ENCODE measurements around the gene DDA1. TPM values are rescaled to one million over a fixed set of nuclear protein-coding genes. Genes with fewer than 3 reads are reported as not detected.

DDA1 gene
- total and polyA plus RNA-seq, 2 of the 13 experiments (the other 11 are each of a cell fraction or from before 2014, with no cell fraction given): 24.5 to 26.0 TPM

DNA sequence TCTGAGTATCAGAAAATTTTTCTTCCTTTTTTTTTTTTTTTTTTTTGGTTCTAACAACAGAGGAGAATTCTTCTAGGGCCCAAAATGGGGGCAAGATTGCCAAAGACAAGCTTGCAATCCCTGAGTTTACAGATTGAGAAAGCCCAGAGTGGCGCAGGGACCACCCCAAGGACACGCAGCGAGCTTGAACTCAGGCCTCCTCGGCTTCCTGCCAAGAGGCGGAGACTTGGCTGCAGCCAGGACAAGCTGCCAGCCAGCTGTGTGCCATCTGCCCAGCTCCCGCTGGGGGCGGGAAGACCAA lies 4.2 kb upstream of the DDA1 start (continued):
- TF ChIP-seq ZNF232 (CRISPR knock-in tag; IDR thresholded peaks at IDR 0.05; ENCODE audit: borderline replicate concordance): no peak
- TF ChIP-seq ZNF205 (CRISPR knock-in tag; IDR thresholded peaks at IDR 0.05): no peak
- TF ChIP-seq, protein P1, sequence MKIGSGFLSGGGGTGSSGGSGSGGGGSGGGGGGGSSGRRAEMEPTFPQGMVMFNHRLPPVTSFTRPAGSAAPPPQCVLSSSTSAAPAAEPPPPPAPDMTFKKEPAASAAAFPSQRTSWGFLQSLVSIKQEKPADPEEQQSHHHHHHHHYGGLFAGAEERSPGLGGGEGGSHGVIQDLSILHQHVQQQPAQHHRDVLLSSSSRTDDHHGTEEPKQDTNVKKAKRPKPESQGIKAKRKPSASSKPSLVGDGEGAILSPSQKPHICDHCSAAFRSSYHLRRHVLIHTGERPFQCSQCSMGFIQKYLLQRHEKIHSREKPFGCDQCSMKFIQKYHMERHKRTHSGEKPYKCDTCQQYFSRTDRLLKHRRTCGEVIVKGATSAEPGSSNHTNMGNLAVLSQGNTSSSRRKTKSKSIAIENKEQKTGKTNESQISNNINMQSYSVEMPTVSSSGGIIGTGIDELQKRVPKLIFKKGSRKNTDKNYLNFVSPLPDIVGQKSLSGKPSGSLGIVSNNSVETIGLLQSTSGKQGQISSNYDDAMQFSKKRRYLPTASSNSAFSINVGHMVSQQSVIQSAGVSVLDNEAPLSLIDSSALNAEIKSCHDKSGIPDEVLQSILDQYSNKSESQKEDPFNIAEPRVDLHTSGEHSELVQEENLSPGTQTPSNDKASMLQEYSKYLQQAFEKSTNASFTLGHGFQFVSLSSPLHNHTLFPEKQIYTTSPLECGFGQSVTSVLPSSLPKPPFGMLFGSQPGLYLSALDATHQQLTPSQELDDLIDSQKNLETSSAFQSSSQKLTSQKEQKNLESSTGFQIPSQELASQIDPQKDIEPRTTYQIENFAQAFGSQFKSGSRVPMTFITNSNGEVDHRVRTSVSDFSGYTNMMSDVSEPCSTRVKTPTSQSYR (CRISPR knock-in tag; IDR thresholded peaks at IDR 0.05; ENCODE audit: borderline replicate concordance): peak; percentile 36; the same call in 1 of the 2 replicates
- TF ChIP-seq, protein P2, sequence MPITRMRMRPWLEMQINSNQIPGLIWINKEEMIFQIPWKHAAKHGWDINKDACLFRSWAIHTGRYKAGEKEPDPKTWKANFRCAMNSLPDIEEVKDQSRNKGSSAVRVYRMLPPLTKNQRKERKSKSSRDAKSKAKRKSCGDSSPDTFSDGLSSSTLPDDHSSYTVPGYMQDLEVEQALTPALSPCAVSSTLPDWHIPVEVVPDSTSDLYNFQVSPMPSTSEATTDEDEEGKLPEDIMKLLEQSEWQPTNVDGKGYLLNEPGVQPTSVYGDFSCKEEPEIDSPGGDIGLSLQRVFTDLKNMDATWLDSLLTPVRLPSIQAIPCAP (CRISPR knock-in tag; IDR thresholded peaks at IDR 0.05; ENCODE audit: low read depth): no peak
- TF ChIP-seq ATF7 (IDR thresholded peaks at IDR 0.05): no peak
- TF ChIP-seq ATF7 (CRISPR knock-in tag; IDR thresholded peaks at IDR 0.05): no peak
- TF ChIP-seq, protein P3, sequence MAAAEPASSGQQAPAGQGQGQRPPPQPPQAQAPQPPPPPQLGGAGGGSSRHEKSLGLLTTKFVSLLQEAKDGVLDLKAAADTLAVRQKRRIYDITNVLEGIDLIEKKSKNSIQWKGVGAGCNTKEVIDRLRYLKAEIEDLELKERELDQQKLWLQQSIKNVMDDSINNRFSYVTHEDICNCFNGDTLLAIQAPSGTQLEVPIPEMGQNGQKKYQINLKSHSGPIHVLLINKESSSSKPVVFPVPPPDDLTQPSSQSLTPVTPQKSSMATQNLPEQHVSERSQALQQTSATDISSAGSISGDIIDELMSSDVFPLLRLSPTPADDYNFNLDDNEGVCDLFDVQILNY (CRISPR knock-in tag; conservative IDR thresholded peaks at IDR 0.05): no peak
- TF ChIP-seq ZNF713 (CRISPR knock-in tag; IDR thresholded peaks at IDR 0.05): 0 out of 2 replicates have a peak, but pooled peaks have one; percentile 64
- TF ChIP-seq TBX3 (IDR thresholded peaks at IDR 0.05; ENCODE audit: borderline replicate concordance): no peak
- TF ChIP-seq ZSCAN25 (CRISPR knock-in tag; IDR thresholded peaks at IDR 0.05): no peak
- no peak for TF ChIP-seq ZNF468 (CRISPR knock-in tag; IDR thresholded peaks at IDR 0.05)
- TF ChIP-seq ZBTB7A (CRISPR knock-in tag; IDR thresholded peaks at IDR 0.05): peak; percentile 27; the same call in 1 of the 2 replicates
- peak; percentile 41; the same call in 1 of the 2 replicates for TF ChIP-seq ZNF12 (CRISPR knock-in tag; IDR thresholded peaks at IDR 0.05)
- TF ChIP-seq, protein P4, sequence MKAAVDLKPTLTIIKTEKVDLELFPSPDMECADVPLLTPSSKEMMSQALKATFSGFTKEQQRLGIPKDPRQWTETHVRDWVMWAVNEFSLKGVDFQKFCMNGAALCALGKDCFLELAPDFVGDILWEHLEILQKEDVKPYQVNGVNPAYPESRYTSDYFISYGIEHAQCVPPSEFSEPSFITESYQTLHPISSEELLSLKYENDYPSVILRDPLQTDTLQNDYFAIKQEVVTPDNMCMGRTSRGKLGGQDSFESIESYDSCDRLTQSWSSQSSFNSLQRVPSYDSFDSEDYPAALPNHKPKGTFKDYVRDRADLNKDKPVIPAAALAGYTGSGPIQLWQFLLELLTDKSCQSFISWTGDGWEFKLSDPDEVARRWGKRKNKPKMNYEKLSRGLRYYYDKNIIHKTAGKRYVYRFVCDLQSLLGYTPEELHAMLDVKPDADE (CRISPR knock-in tag; IDR thresholded peaks at IDR 0.05): no peak
- TF ChIP-seq ZSCAN31 (CRISPR knock-in tag; IDR thresholded peaks at IDR 0.05; ENCODE audit: low read depth): no peak
- peak; percentile 99 for TF ChIP-seq ZNF768 (CRISPR knock-in tag; IDR thresholded peaks at IDR 0.05)
- TF ChIP-seq RCOR2 (CRISPR knock-in tag; IDR thresholded peaks at IDR 0.05): peak; percentile 67; the same call in 1 of the 2 replicates
- TF ChIP-seq LCORL (IDR thresholded peaks at IDR 0.05): no peak
- TF ChIP-seq LCORL (CRISPR knock-in tag; IDR thresholded peaks at IDR 0.05): 0 out of 2 replicates have a peak, but pooled peaks have one; percentile 1
- TF ChIP-seq NFKB2 (CRISPR knock-in tag; IDR thresholded peaks at IDR 0.05; ENCODE audit: borderline replicate concordance): no peak
- TF ChIP-seq ZNF138 (CRISPR knock-in tag; IDR thresholded peaks at IDR 0.05; ENCODE audit: low read depth): no peak
- TF ChIP-seq ZNF816 (CRISPR knock-in tag; IDR thresholded peaks at IDR 0.05; ENCODE audit: borderline replicate concordance): no peak
- TF ChIP-seq AHR (CRISPR knock-in tag; IDR thresholded peaks at IDR 0.05): no peak
- TF ChIP-seq ZNF432 (CRISPR knock-in tag; IDR thresholded peaks at IDR 0.05; ENCODE audit: borderline replicate concordance): no peak
- no peak for TF ChIP-seq MLLT10 (CRISPR knock-in tag; IDR thresholded peaks at IDR 0.05)
- TF ChIP-seq, protein P5, sequence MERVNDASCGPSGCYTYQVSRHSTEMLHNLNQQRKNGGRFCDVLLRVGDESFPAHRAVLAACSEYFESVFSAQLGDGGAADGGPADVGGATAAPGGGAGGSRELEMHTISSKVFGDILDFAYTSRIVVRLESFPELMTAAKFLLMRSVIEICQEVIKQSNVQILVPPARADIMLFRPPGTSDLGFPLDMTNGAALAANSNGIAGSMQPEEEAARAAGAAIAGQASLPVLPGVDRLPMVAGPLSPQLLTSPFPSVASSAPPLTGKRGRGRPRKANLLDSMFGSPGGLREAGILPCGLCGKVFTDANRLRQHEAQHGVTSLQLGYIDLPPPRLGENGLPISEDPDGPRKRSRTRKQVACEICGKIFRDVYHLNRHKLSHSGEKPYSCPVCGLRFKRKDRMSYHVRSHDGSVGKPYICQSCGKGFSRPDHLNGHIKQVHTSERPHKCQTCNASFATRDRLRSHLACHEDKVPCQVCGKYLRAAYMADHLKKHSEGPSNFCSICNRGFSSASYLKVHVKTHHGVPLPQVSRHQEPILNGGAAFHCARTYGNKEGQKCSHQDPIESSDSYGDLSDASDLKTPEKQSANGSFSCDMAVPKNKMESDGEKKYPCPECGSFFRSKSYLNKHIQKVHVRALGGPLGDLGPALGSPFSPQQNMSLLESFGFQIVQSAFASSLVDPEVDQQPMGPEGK (CRISPR knock-in tag; IDR thresholded peaks at IDR 0.05): no peak
